ENCODE measurements around the gene C1QA.

DNA sequence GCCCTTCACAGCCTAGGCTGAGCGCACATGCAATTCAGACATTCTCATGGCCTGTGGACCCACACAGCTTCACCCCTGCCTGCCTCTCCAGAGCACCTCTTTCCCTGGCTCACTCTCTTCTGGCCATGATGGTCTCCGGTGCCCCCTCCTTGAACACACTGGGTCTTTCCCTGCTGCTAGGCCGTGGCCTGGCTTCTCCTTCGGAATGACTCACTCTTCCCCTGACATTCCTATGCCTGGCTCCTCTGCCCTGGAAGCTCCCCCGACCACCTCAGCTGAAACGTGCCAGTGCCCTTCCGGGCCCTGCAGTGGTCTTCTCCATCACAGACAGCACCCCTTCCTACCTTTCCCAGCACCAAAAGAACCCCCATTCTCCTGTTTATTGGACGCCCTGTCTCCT, 44.9 kb upstream of the C1QA start:
- TF ChIP-seq, protein P1, sequence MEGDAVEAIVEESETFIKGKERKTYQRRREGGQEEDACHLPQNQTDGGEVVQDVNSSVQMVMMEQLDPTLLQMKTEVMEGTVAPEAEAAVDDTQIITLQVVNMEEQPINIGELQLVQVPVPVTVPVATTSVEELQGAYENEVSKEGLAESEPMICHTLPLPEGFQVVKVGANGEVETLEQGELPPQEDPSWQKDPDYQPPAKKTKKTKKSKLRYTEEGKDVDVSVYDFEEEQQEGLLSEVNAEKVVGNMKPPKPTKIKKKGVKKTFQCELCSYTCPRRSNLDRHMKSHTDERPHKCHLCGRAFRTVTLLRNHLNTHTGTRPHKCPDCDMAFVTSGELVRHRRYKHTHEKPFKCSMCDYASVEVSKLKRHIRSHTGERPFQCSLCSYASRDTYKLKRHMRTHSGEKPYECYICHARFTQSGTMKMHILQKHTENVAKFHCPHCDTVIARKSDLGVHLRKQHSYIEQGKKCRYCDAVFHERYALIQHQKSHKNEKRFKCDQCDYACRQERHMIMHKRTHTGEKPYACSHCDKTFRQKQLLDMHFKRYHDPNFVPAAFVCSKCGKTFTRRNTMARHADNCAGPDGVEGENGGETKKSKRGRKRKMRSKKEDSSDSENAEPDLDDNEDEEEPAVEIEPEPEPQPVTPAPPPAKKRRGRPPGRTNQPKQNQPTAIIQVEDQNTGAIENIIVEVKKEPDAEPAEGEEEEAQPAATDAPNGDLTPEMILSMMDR (IDR thresholded peaks at IDR 0.05) = no peak
- no peak for TF ChIP-seq POLR2AphosphoS5 (IDR thresholded peaks at IDR 0.05)
- no peak for TF ChIP-seq EP300 (IDR thresholded peaks at IDR 0.05)
